Gastroesophageal sphincter (tissue), 4 donors: ENCODE results near the gene METTL17. TPM values are rescaled to one million over a fixed set of nuclear protein-coding genes. Genes with fewer than 3 reads are reported as not detected.
"Not testable (repeated sequence)": the region's sequence is repeated elsewhere in the genome, so short reads cannot be mapped to it uniquely, and the experiment has no call there.

Source experiments
- ATAC-seq: fragments of 150-250 bp; one replicate; pipeline ENCODE4 v1.9.1; 2016; ENCODE audit warnings: mild to moderate bottlenecking, moderate library complexity
- H3K27ac ChIP-seq, 4 donors: fragments of 200-600 bp; sonication (generic) in 3 of 4; 1 replicate in 3 of 4; 2 replicates in 1 of 4; pipeline ENCODE4 v1.5.1; 2016 to 2019
- H3K27me3 ChIP-seq: fragments of 200-600 bp; sonication (generic); one replicate; pipeline ENCODE4 v1.5.1; 2019
- H3K36me3 ChIP-seq, 2 donors: fragments of 200-600 bp; sonication (generic); one replicate each; pipeline ENCODE4 v1.5.1; 2019; ENCODE audit warnings: control low read depth in 1 of 2
- H3K4me1 ChIP-seq, 3 donors: fragments of 200-600 bp; sonication (generic); 1 replicate in 2 of 3; 2 replicates in 1 of 3; pipeline ENCODE4 v1.5.1; 2016 to 2019; ENCODE audit warnings: control low read depth in 2 of 3
- H3K4me3 ChIP-seq, 2 donors: fragments of 200-600 bp; sonication (generic); one replicate each; pipeline ENCODE4 v1.5.1; 2019; ENCODE audit warnings: mild to moderate bottlenecking in 1 of 2, moderate library complexity in 1 of 2
- H3K9me3 ChIP-seq, 3 donors: fragments of 200-600 bp; sonication (generic); one replicate each; pipeline ENCODE4 v1.5.1; 2017 to 2019; ENCODE audit warnings: control low read depth in 2 of 3
- CTCF ChIP-seq, 4 experiments: fragments of 200-600 bp in 2 of 4; fragments of 450-650 bp in 2 of 4; sonication (generic) in 1 of 4; IDR thresholded peaks; one replicate each; pipeline ENCODE4 v1.5.1; 2017 to 2019; ENCODE audit warnings: antibody characterized with exemption in 4 of 4, mild to moderate bottlenecking in 2 of 4, moderate library complexity in 2 of 4
- EP300 ChIP-seq: sonication (generic); formaldehyde crosslinking; IDR thresholded peaks from one replicate; pipeline ENCODE4 v1.6.1; 2017; ENCODE audit warnings: antibody characterized with exemption, mild to moderate bottlenecking
- POLR2A ChIP-seq, 2 donors: fragments of 450-650 bp; IDR thresholded peaks; one replicate each; pipeline ENCODE4 v1.6.1; 2017; ENCODE audit warnings: antibody characterized with exemption in 2 of 2, mild to moderate bottlenecking in 2 of 2, moderate library complexity in 1 of 2
- POLR2AphosphoS5 ChIP-seq: sonication (generic); formaldehyde crosslinking; IDR thresholded peaks from one replicate; pipeline ENCODE4 v1.6.1; 2017; ENCODE audit warnings: antibody characterized with exemption
- WGBS, 2 donors: methylation state at CpG; one replicate each; pipeline ENCODE4 v1.1.5; 2018; ENCODE audit warnings: low coverage in 1 of 2; 5-methylcytosine and 5-hydroxymethylcytosine counted together
- total RNA-seq, 4 donors: library from RNA; depleted of rRNA; stranded (reverse); fragments of >200 nt; gene quantifications; one replicate each; pipeline ENCODE4 v1.1.0, GENCODE V29; 2016

Gene METTL17
- total RNA-seq, 4 donors from 2014 or later = 25.2 to 94.9 (median 64.1) TPM

DNA sequence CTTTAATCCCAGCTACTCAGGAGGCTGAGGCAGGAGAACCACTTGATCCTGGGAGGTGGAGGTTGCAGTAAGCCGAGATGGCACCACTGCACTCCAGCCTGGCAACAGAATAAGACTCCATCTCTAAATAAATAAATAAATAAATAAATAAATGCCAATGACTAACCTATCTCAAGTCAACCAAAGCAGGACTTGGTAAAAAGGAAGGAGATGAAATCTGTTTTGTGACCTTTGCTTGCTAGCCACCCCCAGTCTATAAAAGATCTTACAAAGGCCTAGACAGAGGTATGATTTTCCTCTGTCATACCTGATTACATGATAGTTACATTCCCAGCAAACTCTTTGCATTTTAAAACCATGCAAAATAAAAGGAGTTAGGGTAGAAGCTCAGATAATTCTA lies 13.5 kb upstream of the METTL17 start:
- Histone ChIP-seq H3K4me3 (no peak overlapping the region), H3K4me1 (peaks cover 0 to 5% (median 0%) of the 10 kb centered on the region in 3 donors), H3K27ac (no peak overlapping the region), H3K9me3 (no peaks in the 10 kb centered on the region), H3K36me3 (no peaks in the 10 kb centered on the region), H3K27me3 (peaks cover 16% of the 10 kb centered on the region)
- TF ChIP-seq POLR2AphosphoS5 (no peak), POLR2A (IDR thresholded peaks at IDR 0.05) (no peak), EP300 (no peak), CTCF (IDR thresholded peaks at IDR 0.05) (no peak)
- WGBS, 2 donors = 100% methylated on average over 1 of the region's 1 CpG
- ATAC-seq = no peak

GRCh38 chr14:20978687-20979086 lies 11.1 kb upstream of the METTL17 start:
- TF ChIP-seq POLR2AphosphoS5 = no peak
- H3K9me3 ChIP-seq = no peaks in the 10 kb centered on the region
- no peak overlapping the region for H3K27ac ChIP-seq
- H3K4me3 ChIP-seq = no peak overlapping the region
- peaks cover 20% of the 10 kb centered on the region for H3K27me3 ChIP-seq
- H3K36me3 ChIP-seq = no peaks in the 10 kb centered on the region
- no peak for ATAC-seq
- WGBS, 2 donors = 30 to 80% methylated on average over 1 of the region's 1 CpG
- no peaks in the 10 kb centered on the region for H3K4me1 ChIP-seq

GRCh38 chr14:20980906-20981305 lies 8.9 kb upstream of the METTL17 start:
- no peak overlapping the region for H3K27ac ChIP-seq
- no peaks in the 10 kb centered on the region for H3K4me1 ChIP-seq
- TF ChIP-seq POLR2AphosphoS5 (no peak), EP300 (no peak), POLR2A (IDR thresholded peaks at IDR 0.05) (no peak), CTCF (IDR thresholded peaks at IDR 0.05) (no peak)
- H3K27me3 ChIP-seq = peaks cover 20% of the 10 kb centered on the region
- H3K36me3 ChIP-seq = no peaks in the 10 kb centered on the region
- no peaks in the 10 kb centered on the region for H3K9me3 ChIP-seq
- H3K4me3 ChIP-seq = no peak overlapping the region
- ATAC-seq = no peak
- 36 to 60% methylated on average over 1 of the region's 1 CpG for WGBS, 2 donors

GRCh38 chr14:20982646-20983369 lies 7.0 kb upstream of the METTL17 start:
- no peaks in the 10 kb centered on the region for H3K4me1 ChIP-seq
- no peak overlapping the region for H3K27ac ChIP-seq
- H3K27me3 ChIP-seq = peaks cover 20% of the 10 kb centered on the region
- no peak for TF ChIP-seq POLR2AphosphoS5
- no peak for TF ChIP-seq POLR2A (IDR thresholded peaks at IDR 0.05)
- H3K9me3 ChIP-seq = no peaks in the 10 kb centered on the region
- H3K36me3 ChIP-seq = no peaks in the 10 kb centered on the region
- no peak for ATAC-seq
- WGBS, 2 donors = 56 to 58% methylated on average over 2 of the region's 2 CpGs
- no peak overlapping the region for H3K4me3 ChIP-seq

GRCh38 chr14:20985650-20986049 lies 4.1 kb upstream of the METTL17 start:
- not testable (repeated sequence) for H3K27ac ChIP-seq, ATAC-seq, H3K9me3 ChIP-seq, H3K4me3 ChIP-seq, H3K36me3 ChIP-seq, H3K27me3 ChIP-seq
- 71 to 100% methylated on average over 1 of the region's 4 CpGs for WGBS, 2 donors
- H3K4me1 ChIP-seq = peaks cover 3 to 16% (median 3%) of the 10 kb centered on the region in 3 donors

GRCh38 chr14:20986811-20987210 lies 3.0 kb upstream of the METTL17 start:
- no peaks in the 10 kb centered on the region for H3K27me3 ChIP-seq
- ATAC-seq = peak; percentile 69
- peaks cover 8 to 27% (median 9%) of the 10 kb centered on the region in 3 donors for H3K4me1 ChIP-seq
- peaks cover 0 to 1% of the 10 kb centered on the region in 2 donors for H3K36me3 ChIP-seq
- peak overlapping the region in 1 of 4 donors; percentile 10 for H3K27ac ChIP-seq
- TF ChIP-seq CTCF (IDR thresholded peaks at IDR 0.05) (no peak), EP300 (no peak), POLR2AphosphoS5 (peak; percentile 28), POLR2A (IDR thresholded peaks at IDR 0.05) (no peak)
- 0 to 20% methylated on average over 1 to 2 of the region's 2 CpGs for WGBS, 2 donors
- H3K4me3 ChIP-seq = no peak overlapping the region
- no peaks in the 10 kb centered on the region for H3K9me3 ChIP-seq
